Endothelial cell of umbilical vein (primary cell): ENCODE results near the gene GRWD1.

Experiments used
- EZH2 ChIP-seq: IDR thresholded peaks from 2 replicates; pipeline ENCODE4 v1.6.1; 2012; ENCODE audit warnings: borderline replicate concordance, low read depth, mild to moderate bottlenecking, moderate library complexity, low read length, inconsistent platforms; ENCODE audit not compliant: severe bottlenecking
- FOS ChIP-seq: IDR thresholded peaks from 2 replicates; pipeline ENCODE4 v1.6.1; 2011; ENCODE audit warnings: mild to moderate bottlenecking, low read length, moderate library complexity, borderline replicate concordance; ENCODE audit not compliant: insufficient read depth
- JUN ChIP-seq: IDR thresholded peaks from 2 replicates; pipeline ENCODE4 v1.6.1; 2011; ENCODE audit warnings: borderline replicate concordance, low read depth; ENCODE audit not compliant: insufficient read length, insufficient read depth
- MYC ChIP-seq: IDR thresholded peaks from one replicate; pipeline ENCODE4 v1.6.1; 2011; ENCODE audit warnings: mild to moderate bottlenecking, low read depth, low read length
- POLR2A ChIP-seq: IDR thresholded peaks from 2 replicates; pipeline ENCODE4 v1.6.1; 2012; ENCODE audit warnings: low read depth, mild to moderate bottlenecking, control low read depth, low read length
- POLR2AphosphoS5 ChIP-seq: IDR thresholded peaks from 2 replicates; pipeline ENCODE4 v1.6.1; 2012; ENCODE audit warnings: low read depth, mild to moderate bottlenecking, control low read depth, low read length, moderate library complexity; ENCODE audit not compliant: insufficient read depth
- TF ChIP-seq, protein P1 (sequence below), 2 donors: IDR thresholded peaks; 1 replicate in 1 of 2; 2 replicates in 1 of 2; pipeline ENCODE4 v1.5.1; 2011; ENCODE audit warnings: low read length in 2 of 2, mild to moderate bottlenecking in 2 of 2, moderate library complexity in 2 of 2, control low read depth in 1 of 2, inconsistent platforms in 1 of 2, low read depth in 1 of 2; ENCODE audit not compliant: insufficient read depth in 1 of 2; ENCODE audit errors: extremely low read depth in 1 of 2
- TF ChIP-seq, protein P2 (sequence below): IDR thresholded peaks from 2 replicates; pipeline ENCODE4 v1.6.1; 2011; ENCODE audit not compliant: insufficient read depth, insufficient read length

DNA sequence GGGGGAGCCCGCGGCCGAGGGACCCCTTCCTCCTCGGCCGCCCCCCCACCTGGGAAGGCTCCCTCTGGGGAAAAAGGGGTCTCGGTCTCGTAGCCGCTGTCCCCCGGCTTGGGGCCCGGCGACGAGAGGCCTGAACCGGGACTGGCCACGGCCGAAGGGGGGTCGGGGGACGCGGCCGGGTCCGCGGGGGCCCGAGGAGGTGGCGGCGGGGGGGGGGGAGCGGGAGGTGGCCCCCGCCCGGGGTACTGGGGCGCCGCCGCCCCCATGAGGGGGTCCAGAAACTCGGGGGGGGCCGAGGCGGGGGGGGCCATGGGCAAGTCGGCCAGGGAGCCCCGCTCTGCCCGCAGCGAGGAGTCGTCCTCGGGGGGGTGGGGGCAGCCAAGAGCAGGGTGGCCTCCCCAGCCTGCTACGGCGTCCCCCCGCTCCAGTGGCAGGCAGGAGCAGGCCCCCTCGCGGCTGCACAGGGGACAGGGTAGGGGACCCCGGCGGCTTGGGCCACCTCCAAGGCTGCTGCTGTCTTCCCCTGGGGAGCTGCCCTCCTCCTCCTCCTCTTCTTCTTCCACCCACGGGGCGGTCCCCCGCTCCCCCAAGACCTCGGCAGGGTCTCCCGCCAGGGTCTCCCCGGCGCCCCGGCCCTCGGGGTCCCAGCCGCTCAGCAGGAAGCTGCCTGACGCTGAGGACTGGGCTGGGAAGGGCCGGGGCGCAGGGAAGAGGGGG is 53.0 kb downstream of the GRWD1 start:
- TF ChIP-seq, protein P1, sequence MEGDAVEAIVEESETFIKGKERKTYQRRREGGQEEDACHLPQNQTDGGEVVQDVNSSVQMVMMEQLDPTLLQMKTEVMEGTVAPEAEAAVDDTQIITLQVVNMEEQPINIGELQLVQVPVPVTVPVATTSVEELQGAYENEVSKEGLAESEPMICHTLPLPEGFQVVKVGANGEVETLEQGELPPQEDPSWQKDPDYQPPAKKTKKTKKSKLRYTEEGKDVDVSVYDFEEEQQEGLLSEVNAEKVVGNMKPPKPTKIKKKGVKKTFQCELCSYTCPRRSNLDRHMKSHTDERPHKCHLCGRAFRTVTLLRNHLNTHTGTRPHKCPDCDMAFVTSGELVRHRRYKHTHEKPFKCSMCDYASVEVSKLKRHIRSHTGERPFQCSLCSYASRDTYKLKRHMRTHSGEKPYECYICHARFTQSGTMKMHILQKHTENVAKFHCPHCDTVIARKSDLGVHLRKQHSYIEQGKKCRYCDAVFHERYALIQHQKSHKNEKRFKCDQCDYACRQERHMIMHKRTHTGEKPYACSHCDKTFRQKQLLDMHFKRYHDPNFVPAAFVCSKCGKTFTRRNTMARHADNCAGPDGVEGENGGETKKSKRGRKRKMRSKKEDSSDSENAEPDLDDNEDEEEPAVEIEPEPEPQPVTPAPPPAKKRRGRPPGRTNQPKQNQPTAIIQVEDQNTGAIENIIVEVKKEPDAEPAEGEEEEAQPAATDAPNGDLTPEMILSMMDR (IDR thresholded peaks at IDR 0.05; ENCODE audit: extremely low read depth in 1 of 2, insufficient read depth in 1 of 2, low read depth in 1 of 2, low read length in 2 of 2) = no peak
- TF ChIP-seq JUN = no peak
- no peak for TF ChIP-seq EZH2
- no peak for TF ChIP-seq POLR2A
- TF ChIP-seq MYC = no peak
- no peak for TF ChIP-seq POLR2AphosphoS5
- TF ChIP-seq FOS = no peak
- TF ChIP-seq, protein P2, sequence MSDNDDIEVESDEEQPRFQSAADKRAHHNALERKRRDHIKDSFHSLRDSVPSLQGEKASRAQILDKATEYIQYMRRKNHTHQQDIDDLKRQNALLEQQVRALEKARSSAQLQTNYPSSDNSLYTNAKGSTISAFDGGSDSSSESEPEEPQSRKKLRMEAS = no peak
